Femur (tissue), 1 donor: ENCODE data around the gene CDKN1A.

Source experiments
- DNase-seq: peaks from one replicate; pipeline ENCODE4 v3.0.0-alpha.2; 2017

CDKN1A gene

DNA sequence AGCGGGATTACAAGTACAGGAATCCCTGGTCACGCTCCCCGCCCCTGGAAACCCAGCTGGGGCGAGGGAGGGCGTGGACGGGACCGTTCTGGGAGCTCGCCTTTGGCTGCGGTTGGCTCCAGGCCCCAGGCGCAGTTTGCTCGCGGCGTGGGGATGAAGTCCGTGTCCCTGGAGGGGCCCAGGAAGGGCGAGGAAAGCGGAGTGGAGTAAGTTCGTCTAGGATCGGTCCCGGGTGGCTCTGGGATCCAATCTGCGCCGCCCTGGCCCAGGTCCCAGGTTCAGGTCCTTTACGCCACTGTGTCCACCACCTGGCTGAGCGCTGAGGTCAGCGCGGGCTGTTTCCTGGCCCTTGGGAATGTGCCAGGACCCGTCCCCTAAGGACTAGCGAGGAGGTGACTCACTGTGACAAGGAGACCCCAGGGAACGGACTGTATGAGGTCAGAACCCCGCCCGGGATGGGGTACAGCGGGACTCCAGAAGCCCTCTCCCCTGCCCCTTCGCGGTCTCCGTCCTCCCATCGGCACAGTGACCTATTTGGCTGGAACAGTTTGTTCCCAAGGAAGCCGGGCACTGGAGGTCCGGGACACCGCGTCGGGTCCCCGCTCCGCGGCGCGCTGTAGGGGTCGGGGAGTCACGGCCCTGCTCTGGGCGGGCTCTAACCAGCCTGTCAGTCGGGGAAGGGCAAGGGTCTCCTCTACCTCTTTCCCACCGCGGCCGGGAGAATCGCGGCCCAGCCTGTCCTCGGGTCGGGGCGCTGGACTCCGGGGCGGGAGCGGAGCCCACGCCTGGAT is 724 bp downstream of the CDKN1A start:
- DNase-seq: peak; percentile 80

DNA sequence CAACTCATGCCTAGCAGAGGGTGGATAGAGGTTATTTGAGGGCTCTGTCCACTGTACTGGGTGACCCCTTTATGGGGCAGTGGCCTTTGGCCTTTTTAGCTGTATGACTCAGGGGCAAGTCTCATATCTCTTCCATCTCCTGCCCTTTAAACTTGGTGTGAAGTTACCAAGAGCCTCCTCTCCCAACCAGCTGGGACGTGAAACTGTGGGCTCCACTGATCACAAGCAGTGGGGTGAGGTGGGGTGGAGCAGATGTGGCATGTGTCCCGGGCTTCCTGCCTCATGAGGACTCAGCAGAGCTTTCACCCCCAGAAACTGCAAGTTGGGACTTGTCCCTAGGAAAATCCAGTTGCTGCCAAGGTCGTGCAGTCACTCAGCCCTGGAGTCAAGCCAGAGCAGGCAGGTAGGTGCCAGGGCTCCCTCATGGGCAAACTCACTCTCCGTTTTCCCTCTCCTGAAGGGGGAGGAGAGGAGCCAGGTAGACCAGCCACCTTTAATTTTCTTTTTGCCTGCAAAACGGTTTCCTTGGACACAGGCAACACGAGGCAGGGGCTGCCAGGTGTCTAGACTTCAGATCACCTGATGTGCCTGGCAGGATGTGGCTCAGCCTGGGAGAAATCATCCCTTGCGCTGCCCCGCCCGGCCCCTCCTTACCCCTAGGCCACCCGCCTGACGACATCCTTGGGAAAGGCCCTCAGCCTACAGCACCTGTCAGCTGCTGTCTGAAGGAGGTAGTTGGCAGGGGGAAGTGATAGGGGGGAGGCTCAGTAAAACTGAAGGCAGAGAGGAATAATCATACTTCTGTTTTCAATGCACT is 4.0 kb downstream of the CDKN1A start:
- DNase-seq: peak; percentile 63

DNA sequence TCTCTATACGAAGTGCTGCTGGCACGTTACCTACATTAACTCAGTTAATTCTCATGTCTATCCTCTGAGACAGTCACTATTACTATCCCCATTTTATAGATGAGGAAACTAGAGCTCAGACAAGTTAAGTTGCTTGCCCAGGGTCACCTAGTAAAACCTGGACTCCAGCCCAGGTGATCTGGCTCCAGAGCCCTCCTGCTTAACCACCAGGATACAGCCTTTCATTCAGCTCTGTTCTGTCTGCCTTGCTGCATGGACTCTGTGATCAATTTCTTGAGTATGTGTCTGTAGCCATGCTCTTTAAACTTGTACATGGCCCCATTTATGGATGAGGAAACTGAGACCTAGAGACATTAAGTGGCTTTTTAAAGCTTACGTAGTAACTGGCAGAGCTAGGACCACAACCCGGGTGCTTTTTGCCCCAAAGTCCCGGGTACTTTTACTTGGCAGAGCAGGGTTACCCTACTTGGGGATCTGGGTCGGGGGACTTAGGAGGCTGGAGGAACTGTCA is 4.7 kb downstream of the CDKN1A start:
- no peak for DNase-seq

DNA sequence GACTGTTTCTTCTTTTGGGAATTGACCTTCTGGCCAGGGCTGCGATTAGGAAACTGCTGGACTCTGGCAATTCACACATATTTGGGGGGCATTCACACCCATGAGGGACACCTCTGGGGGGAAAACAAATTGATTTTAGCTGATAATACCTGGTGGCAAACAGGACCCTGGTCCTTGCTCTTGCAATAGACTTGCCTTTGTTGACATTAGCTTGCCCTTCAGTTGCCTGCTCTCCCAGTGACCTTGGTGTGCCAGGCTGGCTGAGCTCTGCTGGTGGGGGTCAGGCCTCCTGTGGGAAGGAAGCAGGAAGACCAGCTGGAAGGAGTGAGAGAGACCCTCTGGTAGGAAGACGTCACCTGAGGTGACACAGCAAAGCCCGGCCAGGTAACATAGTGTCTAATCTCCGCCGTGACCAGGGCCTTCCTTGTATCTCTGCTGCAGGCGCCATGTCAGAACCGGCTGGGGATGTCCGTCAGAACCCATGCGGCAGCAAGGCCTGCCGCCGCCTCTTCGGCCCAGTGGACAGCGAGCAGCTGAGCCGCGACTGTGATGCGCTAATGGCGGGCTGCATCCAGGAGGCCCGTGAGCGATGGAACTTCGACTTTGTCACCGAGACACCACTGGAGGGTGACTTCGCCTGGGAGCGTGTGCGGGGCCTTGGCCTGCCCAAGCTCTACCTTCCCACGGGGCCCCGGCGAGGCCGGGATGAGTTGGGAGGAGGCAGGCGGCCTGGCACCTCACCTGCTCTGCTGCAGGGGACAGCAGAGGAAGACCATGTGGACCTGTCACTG is 5.3 kb downstream of the CDKN1A start:
- DNase-seq: no peak

DNA sequence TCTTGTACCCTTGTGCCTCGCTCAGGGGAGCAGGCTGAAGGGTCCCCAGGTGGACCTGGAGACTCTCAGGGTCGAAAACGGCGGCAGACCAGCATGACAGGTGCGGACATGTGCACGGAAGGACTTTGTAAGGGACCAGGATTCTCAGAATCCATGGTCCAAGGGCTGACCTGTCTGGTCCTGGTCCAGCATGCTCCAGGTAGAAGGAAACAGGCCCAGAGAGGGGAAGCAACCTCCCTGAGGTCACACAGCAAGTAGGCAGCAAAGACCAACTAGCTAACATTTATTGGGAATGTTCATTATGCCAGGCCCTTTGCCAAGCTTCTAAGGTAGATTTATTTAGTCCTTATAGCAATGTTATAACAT is 5.9 kb downstream of the CDKN1A start:
- DNase-seq: no peak

DNA sequence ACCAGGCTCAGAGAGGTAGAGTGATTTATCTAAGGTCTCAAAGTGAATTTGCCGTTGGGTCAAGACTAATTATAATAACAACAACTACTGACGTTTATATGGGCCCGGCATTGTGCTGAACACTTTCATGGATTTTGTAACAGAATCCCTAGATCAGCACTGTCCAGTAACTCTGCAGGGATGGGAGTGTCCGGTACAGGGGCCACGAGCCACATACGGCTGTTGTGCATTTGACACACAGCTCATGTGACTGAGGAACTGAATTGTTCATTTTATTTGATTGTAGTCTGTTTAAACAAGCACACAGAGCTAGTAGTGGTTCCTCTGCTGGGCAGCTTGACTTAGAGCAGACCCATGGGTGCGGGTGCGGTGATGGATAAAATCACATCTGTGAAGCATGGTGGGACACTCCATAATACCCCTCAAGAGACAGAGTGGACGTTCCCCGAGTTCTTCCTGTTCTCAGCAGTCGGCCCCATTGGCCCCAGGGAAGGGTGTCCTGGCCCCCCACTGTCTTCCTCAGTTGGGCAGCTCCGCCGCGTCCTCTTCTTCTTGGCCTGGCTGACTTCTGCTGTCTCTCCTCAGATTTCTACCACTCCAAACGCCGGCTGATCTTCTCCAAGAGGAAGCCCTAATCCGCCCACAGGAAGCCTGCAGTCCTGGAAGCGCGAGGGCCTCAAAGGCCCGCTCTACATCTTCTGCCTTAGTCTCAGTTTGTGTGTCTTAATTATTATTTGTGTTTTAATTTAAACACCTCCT is 6.8 kb downstream of the CDKN1A start:
- no peak for DNase-seq

DNA sequence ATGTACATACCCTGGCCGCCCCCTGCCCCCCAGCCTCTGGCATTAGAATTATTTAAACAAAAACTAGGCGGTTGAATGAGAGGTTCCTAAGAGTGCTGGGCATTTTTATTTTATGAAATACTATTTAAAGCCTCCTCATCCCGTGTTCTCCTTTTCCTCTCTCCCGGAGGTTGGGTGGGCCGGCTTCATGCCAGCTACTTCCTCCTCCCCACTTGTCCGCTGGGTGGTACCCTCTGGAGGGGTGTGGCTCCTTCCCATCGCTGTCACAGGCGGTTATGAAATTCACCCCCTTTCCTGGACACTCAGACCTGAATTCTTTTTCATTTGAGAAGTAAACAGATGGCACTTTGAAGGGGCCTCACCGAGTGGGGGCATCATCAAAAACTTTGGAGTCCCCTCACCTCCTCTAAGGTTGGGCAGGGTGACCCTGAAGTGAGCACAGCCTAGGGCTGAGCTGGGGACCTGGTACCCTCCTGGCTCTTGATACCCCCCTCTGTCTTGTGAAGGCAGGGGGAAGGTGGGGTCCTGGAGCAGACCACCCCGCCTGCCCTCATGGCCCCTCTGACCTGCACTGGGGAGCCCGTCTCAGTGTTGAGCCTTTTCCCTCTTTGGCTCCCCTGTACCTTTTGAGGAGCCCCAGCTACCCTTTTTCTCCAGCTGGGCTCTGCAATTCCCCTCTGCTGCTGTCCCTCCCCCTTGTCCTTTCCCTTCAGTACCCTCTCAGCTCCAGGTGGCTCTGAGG is 7.6 kb downstream of the CDKN1A start:
- DNase-seq: no peak

DNA sequence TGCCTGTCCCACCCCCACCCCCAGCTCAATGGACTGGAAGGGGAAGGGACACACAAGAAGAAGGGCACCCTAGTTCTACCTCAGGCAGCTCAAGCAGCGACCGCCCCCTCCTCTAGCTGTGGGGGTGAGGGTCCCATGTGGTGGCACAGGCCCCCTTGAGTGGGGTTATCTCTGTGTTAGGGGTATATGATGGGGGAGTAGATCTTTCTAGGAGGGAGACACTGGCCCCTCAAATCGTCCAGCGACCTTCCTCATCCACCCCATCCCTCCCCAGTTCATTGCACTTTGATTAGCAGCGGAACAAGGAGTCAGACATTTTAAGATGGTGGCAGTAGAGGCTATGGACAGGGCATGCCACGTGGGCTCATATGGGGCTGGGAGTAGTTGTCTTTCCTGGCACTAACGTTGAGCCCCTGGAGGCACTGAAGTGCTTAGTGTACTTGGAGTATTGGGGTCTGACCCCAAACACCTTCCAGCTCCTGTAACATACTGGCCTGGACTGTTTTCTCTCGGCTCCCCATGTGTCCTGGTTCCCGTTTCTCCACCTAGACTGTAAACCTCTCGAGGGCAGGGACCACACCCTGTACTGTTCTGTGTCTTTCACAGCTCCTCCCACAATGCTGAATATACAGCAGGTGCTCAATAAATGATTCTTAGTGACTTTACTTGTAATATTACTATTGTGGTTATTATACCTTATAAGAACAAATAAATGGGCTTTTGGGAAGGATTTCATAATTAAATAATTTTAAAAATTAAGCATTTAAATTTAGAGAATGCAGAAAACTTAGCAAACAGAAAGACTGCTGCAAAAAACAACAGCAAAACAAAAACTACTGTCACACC is 8.4 kb downstream of the CDKN1A start:
- no peak for DNase-seq

DNA sequence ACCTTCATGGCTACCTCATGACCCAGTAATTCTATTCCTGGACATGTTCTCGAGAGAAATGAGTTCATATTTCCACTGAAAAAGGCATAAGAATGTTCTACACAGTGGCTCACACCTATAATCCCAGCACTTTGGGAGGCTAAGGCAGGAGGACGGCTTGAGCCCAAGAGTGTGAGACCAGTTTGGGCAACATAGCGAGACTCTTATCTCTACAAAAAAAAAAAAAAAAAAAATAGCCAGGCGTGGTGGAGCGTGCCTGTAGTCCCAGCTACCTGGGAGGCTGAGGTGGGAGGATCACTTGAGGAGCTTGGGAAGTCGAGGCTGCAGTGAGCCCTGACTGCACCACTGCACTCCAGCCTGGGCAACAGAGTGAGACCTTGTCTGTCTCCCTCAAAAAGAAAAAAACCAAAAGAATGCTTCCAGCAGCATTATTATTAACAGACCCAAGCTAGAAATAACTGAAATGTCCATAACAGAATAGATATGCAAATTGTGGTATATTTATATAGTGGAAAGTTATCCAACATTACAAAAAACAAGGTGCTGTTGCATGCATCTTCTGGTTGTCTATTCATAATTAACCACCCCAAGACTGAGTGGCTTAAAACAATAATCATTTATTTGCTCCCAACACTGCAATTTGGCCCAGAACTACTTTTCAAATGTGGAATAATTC is 9.7 kb downstream of the CDKN1A start:
- DNase-seq: no peak

DNA sequence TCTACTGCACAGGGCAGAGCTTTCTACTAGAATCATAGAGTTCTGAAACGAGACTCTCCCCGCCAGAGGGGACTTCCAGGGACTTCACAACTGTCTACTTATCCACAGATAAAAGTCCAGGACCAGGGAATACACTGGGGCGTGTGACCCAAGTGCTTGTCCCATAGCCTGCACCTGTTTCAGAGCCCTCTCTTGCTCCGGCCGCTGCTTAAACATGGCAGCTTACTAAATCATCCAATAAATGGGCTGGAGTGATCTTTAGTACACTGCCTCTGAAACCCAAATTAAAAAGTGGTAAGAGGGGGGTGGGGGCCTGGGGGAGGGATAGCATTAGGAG is 10.2 kb downstream of the CDKN1A start:
- DNase-seq: no peak

DNA sequence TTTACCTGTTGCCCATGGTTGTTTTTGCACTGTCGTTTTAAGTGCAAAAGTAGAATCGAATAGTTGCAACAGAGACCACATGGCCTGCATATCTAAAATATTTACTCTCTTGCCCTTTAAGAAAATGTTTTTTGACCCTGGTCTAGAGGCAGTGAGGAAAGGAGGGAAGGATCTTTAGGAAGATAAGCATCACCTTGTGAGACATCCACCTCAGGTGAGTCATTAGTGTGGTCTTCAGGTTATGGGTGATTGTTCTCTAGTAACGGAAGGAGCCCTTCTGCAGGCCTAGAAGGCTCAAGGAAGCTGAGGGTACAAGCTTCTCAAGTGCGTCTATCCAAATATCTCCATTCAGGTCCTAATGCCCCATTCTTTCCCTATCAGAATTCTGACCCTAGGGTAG is 12.5 kb downstream of the CDKN1A start:
- no peak for DNase-seq

DNA sequence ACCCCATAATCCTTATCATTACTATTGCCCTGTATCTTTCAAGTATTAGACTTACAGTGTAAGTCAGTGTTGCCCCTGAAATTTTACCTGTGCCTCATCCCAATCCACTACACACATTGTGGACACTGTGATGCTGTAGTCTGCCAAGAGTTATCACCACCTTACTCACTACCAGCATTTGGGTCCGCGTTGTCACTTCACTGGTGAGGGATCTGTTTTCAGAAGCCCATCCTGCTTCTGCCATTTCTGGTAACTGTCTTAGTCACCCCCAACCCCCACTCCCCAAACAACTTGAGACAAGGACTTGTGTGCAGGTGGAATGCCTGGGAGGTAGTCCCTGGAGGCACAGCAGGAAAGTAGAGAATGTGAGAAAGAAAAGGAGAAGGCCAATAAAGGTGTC is 13.1 kb downstream of the CDKN1A start:
- no peak for DNase-seq

DNA sequence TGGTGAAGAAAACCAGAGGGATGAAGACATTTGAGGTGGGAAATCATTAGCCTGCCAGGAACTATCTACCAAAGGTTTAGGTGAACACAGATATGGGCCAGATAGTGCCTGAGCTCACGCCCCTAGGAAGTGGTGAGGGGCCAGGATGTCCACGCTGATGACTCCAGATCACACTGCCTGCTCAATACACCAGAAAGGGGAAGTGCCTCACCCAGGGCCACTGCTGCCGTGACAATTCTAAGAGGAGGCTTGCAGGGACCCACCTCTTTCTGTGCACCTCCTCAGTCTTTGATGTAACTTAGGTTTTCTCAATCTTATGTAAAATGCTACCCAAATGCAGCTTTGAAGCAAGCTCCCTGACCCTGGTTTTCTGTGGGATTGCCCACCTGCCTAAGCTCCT is 13.7 kb downstream of the CDKN1A start:
- no peak for DNase-seq

DNA sequence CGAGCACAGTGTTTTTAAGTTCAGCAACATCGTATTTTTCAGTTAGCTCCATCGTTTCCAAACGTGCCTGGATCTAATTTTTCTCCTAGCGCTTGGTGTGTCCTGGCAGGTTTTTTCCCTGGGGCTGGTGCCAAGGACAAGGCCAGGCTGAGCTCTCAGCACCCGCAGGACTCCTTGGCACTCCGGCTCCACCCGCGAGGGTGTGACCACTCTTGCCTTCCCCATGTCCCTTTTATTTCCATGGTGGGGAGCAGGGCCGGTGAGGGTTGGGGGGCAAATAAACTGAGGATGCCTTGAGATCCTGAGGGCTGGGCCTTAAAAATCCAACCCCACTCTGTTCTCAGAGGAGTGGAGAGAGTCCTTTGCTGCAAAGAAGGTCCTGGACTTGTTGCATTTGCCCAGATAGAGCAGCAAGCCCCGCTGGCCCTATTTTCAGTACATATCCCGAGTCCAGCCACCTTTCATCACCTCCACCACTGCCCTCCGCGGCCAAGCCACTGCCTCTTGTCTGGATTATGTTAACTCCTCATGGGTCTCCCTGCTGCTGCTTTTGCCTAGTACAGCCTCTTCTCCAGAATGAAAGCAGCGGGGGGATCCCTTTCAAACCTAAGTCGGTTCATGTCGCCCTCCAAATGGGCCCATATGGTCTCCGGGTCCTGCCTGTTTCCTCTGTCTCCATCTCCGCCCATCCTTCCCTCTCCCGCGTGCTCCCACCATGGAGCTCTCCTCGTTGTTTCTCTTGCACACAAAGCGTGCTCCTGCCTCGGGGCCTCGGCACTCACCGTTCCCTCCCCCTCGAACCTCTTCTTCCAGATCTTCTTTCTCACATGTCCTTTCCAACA is 14.6 kb downstream of the CDKN1A start:
- peak; percentile 65 for DNase-seq

DNA sequence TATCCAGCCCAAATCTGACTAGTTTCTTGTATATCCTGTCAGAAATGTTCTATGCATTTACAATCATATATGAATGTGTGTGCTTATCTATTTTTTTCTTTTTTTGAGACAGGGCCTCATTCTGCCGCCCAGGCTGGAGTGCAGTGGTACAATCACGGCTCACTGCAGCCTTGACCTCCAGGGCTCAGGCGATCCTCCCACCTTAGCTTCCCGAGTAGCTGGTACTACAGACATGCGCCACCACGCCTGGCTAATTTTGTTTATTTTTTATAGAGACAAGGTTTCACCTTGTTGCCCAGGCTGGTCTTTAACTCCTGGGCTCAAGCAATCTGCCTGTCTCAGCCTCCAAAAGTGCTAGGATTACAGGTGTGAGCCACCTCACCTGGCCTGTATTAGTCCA is 16.1 kb downstream of the CDKN1A start:
- DNase-seq: no peak

DNA sequence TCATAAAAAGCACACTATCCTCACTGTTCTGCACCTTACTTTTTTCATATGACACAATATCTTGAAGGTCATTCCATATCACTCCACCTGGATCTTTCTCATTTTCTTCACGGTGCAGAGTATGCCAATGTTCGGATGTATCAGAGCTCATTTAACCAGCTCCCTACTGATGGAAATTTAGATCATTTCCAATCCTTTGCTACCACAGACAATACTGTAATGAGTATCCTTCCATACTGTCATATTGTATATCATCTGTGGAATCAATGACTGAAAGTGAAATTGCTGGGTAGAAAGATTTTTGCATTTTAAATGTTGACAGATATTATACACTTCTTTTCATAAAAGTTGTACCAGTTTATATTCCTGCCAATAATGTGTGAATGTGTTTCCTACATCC is 16.9 kb downstream of the CDKN1A start:
- DNase-seq: no peak

DNA sequence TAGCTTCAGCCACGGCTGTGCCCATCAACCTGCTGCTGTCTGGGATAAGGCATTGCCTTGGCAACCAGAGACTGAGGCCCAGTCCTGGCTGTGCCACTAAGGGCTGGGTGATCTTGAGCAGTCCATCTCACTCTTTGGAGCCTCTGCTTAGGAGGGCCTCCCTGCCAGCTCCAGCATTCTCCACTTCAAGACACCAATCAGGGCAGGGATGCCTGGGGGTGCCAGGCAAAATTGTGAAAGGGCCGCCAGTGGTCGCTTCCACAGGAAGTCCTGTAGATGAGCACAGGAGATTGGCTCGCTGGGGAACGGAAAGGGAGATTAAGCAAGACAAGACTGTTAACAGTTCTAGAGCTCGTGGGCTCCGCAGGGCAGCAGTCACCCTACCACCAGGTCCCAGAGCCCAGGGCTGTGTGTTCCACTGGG is 19.0 kb downstream of the CDKN1A start, which contains the start of gene RAB44:
Gene RAB44, plus strand, starts transcription at position 346 of the 423 bp plus-strand sequence. CDS start 6,410 bp downstream, outside the sequence.
- DNase-seq: no peak

DNA sequence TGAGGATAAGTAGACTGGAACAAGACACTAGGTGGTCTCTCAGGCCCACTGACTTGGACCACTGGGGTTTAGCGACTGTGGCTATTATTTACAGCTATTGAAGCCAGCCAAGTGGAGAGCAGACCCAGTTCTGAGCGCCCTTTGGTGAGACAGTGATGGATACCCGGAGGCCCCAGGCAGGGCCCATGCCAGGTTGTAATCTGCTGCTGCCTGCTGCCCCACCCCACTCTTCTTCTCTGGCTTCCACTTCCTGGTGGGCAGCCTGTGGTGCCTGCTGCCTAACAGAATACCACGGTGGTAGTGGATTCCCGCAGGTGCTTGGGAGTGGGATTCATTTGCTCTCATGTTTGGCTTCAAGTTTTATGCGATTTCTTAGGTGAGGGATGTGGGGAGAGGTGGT is 19.7 kb downstream of the CDKN1A start:
- no peak for DNase-seq

DNA sequence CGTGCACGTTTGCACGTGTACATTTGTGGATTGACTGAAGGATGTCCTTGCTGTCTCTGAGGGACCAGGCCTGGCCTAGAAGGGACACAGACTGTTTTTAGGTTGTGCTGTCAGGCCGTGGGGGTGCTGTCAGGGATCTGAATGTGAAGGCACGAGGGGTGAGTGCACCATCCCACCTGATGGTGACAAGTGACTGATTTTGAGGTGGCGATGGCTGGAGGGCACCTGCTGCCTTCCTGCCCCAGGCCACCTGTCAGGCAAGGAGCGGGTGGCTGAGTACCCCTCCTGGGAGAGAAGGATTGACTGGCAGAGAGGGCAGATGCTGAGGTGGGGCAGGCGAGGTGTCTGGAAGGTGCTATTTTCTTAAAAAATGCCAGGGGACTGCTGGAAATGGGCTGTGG is 20.4 kb downstream of the CDKN1A start:
- no peak for DNase-seq
